Measurements from ENCODE around the gene SRSF1.

The SRSF1 gene

DNA sequence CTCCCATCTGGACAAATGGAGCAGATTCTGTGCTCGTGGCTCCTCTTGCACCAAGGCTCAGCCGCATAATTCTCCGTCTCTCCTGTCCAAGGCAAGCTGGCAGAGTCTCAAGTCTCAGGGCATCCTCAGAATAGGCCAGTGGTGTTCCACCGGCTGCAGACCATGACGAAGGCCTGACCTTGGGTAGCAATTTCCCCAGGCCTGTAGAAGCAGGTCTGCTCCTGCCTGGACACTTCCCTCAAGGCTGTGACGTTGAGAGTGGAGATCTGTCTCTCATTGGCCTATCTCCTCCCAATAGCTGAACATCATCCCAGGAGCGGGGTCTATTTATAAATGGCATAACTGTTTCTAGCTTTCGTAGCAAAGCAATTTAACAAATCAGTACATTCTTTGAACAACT lies 33.3 kb upstream of the SRSF1 start:
- H3K27ac ChIP-seq (ENCODE audit: low read length): no peak overlapping the region
- H4K20me1 ChIP-seq (ENCODE audit: insufficient read depth, low read length): no peaks in the 10 kb centered on the region
- H3K4me1 ChIP-seq (ENCODE audit: insufficient read depth, low read length): no peaks in the 10 kb centered on the region
- no peaks in the 10 kb centered on the region for H3K9me3 ChIP-seq (ENCODE audit: insufficient read depth, low read length, severe bottlenecking)
- peaks cover 46% of the 10 kb centered on the region for H3K27me3 ChIP-seq (ENCODE audit: insufficient read depth, low read length, poor library complexity)
- DNase-seq: no peak
- H3K4me3 ChIP-seq (ENCODE audit: low read depth in 1 of 2, low read length in 2 of 2): no peak overlapping the region
- ATAC-seq (ENCODE audit: insufficient read depth, low read depth): no peak
- no peak overlapping the region for H3K9ac ChIP-seq (ENCODE audit: low read depth, low read length)
- no peak overlapping the region for H3K4me2 ChIP-seq (ENCODE audit: insufficient read depth, low read length)
- TF ChIP-seq, protein P1, sequence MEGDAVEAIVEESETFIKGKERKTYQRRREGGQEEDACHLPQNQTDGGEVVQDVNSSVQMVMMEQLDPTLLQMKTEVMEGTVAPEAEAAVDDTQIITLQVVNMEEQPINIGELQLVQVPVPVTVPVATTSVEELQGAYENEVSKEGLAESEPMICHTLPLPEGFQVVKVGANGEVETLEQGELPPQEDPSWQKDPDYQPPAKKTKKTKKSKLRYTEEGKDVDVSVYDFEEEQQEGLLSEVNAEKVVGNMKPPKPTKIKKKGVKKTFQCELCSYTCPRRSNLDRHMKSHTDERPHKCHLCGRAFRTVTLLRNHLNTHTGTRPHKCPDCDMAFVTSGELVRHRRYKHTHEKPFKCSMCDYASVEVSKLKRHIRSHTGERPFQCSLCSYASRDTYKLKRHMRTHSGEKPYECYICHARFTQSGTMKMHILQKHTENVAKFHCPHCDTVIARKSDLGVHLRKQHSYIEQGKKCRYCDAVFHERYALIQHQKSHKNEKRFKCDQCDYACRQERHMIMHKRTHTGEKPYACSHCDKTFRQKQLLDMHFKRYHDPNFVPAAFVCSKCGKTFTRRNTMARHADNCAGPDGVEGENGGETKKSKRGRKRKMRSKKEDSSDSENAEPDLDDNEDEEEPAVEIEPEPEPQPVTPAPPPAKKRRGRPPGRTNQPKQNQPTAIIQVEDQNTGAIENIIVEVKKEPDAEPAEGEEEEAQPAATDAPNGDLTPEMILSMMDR (IDR thresholded peaks at IDR 0.05; ENCODE audit: borderline replicate concordance, extremely low read depth, low read length, poor library complexity, severe bottlenecking): no peak
- no peak for TF ChIP-seq EZH2 (IDR thresholded peaks at IDR 0.05; ENCODE audit: borderline replicate concordance, low read depth, low read length, severe bottlenecking)
- H3K79me2 ChIP-seq (ENCODE audit: insufficient read depth, low read length): no peaks in the 10 kb centered on the region
- no peaks in the 10 kb centered on the region for H3K36me3 ChIP-seq (ENCODE audit: insufficient read depth, low read length)
- H2AFZ ChIP-seq (ENCODE audit: low read depth, low read length): no peak overlapping the region

DNA sequence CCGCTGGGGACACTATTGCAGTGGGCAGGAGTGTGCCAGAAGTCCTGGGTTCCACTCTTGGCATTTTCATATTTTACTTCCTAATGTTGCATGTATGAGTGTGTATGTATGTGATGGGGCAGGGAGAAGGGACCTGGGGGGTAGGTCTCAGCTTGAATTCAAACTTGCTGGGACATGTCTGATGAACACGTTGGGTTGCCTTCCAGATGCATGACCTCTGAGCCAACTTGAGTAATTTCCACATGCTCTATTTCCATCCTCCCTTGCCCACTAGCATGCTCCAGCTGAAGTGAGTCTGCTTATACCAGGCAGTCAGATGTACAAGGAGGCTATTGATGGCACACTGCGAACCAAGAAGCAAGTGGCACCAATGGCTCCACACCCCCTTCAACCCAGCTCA lies 32.9 kb upstream of the SRSF1 start:
- Histone ChIP-seq H2AFZ (ENCODE audit: low read depth, low read length) (no peak overlapping the region), H3K4me3 (ENCODE audit: low read depth in 1 of 2, low read length in 2 of 2) (no peak overlapping the region)
- ATAC-seq (ENCODE audit: insufficient read depth, low read depth): no peak

DNA sequence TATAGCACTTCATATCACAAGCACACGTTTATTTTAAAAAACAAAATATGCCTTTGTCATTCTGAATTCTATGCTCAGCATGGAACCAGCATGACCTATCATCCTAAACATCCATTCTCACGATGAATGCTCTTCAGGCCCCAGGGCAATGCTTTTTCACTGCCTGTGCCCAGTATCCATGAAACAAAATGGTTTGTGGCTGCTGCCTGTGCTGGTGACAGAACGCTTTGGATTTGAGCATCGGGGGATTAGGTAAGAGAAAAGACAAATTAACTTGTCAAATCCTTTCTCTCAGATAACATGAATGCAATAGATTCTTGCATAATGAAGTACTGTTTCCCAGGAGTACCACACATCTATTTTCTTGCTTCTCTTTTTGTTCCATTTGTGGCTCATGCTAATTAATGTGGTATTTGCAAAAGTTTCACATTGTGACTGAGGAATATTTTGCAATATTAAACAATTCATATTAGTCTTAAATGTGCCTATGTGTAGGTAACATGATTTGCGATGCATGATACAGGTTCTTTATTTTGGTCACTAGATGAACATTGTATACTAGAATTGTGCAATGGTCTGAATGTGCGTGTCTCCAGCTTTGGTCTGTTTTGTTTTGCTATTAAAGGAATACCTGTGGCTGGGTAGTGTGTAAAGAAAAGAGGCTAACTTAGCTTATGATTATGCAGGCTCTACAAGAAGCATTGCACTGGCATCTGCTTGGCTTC lies 25.8 kb upstream of the SRSF1 start:
- Histone ChIP-seq H3K4me1 (ENCODE audit: insufficient read depth, low read length) (no peaks in the 10 kb centered on the region), H3K27ac (ENCODE audit: low read length) (no peak overlapping the region), H4K20me1 (ENCODE audit: insufficient read depth, low read length) (no peaks in the 10 kb centered on the region), H3K4me2 (ENCODE audit: insufficient read depth, low read length) (no peak overlapping the region), H3K9ac (ENCODE audit: low read depth, low read length) (no peak overlapping the region), H2AFZ (ENCODE audit: low read depth, low read length) (no peak overlapping the region), H3K27me3 (ENCODE audit: insufficient read depth, low read length, poor library complexity) (peaks cover 2% of the 10 kb centered on the region), H3K79me2 (ENCODE audit: insufficient read depth, low read length) (no peaks in the 10 kb centered on the region), H3K4me3 (ENCODE audit: low read depth in 1 of 2, low read length in 2 of 2) (no peak overlapping the region), H3K36me3 (ENCODE audit: insufficient read depth, low read length) (no peaks in the 10 kb centered on the region), H3K9me3 (ENCODE audit: insufficient read depth, low read length, severe bottlenecking) (peaks cover 4% of the 10 kb centered on the region)
- DNase-seq (no peak), ATAC-seq (ENCODE audit: insufficient read depth, low read depth) (no peak)
- TF ChIP-seq, protein P1 (IDR thresholded peaks at IDR 0.05; ENCODE audit: borderline replicate concordance, extremely low read depth, low read length, poor library complexity, severe bottlenecking): no peak
- no peak for TF ChIP-seq EZH2 (IDR thresholded peaks at IDR 0.05; ENCODE audit: borderline replicate concordance, low read depth, low read length, severe bottlenecking)

More for the DNA sequence above, 32.9 kb upstream of the SRSF1 start:
- no peak for DNase-seq
- Histone ChIP-seq H3K4me2 (ENCODE audit: insufficient read depth, low read length) (no peak overlapping the region), H4K20me1 (ENCODE audit: insufficient read depth, low read length) (no peaks in the 10 kb centered on the region), H3K79me2 (ENCODE audit: insufficient read depth, low read length) (no peaks in the 10 kb centered on the region), H3K9me3 (ENCODE audit: insufficient read depth, low read length, severe bottlenecking) (no peaks in the 10 kb centered on the region), H3K4me1 (ENCODE audit: insufficient read depth, low read length) (no peaks in the 10 kb centered on the region), H3K9ac (ENCODE audit: low read depth, low read length) (no peak overlapping the region), H3K36me3 (ENCODE audit: insufficient read depth, low read length) (no peaks in the 10 kb centered on the region), H3K27ac (ENCODE audit: low read length) (no peak overlapping the region), H3K27me3 (ENCODE audit: insufficient read depth, low read length, poor library complexity) (peaks cover 46% of the 10 kb centered on the region)
- TF ChIP-seq, protein P1 (IDR thresholded peaks at IDR 0.05; ENCODE audit: borderline replicate concordance, extremely low read depth, low read length, poor library complexity, severe bottlenecking): no peak
- TF ChIP-seq EZH2 (IDR thresholded peaks at IDR 0.05; ENCODE audit: borderline replicate concordance, low read depth, low read length, severe bottlenecking): no peak

Measured in DND-41 (cell line).